HAP-1 (cell line): ENCODE results near the gene JAZF1.
"Not testable (repeated sequence)": the region's sequence is repeated elsewhere in the genome, so short reads cannot be mapped to it uniquely, and the experiment has no call there.

Experiments
- DNase-seq, 2 experiments: peaks; one replicate each; pipeline ENCODE4 v3.0.0-alpha.2; 2016 to 2020; ENCODE audit warnings: low spot score in 2 of 2
- H3K27me3 ChIP-seq: fragments of 250-450 bp; sonication (Bioruptor Pico); 2 replicates; pipeline ENCODE4 v1.5.1; 2020; ENCODE audit warnings: low read depth, mild to moderate bottlenecking, moderate library complexity
- H3K36me3 ChIP-seq: fragments of 250-450 bp; sonication (Bioruptor Pico); replicated peaks from 2 replicates; pipeline ENCODE4 v1.5.1; 2020; ENCODE audit warnings: mild to moderate bottlenecking
- H3K4me1 ChIP-seq: fragments of 250-450 bp; sonication (Bioruptor Pico); 2 replicates; pipeline ENCODE4 v1.5.1; 2020; ENCODE audit warnings: mild to moderate bottlenecking
- H3K4me3 ChIP-seq: fragments of 250-450 bp; sonication (Bioruptor Pico); 2 replicates; pipeline ENCODE4 v1.5.1; 2020; ENCODE audit warnings: mild to moderate bottlenecking, moderate library complexity
- H3K9me3 ChIP-seq: fragments of 250-450 bp; sonication (Bioruptor Pico); 2 replicates; pipeline ENCODE4 v1.5.1; 2020; ENCODE audit warnings: mild to moderate bottlenecking, moderate library complexity
- in situ Hi-C: fragments of 300-500 bp; cut with MboI; formaldehyde crosslinking; loops from 3 replicates; pipeline ENCODE4 v1.14.3; 2020; ENCODE audit warnings: low sequenced_read_pairs, inconsistent platforms, mixed read lengths

JAZF1 gene

DNA sequence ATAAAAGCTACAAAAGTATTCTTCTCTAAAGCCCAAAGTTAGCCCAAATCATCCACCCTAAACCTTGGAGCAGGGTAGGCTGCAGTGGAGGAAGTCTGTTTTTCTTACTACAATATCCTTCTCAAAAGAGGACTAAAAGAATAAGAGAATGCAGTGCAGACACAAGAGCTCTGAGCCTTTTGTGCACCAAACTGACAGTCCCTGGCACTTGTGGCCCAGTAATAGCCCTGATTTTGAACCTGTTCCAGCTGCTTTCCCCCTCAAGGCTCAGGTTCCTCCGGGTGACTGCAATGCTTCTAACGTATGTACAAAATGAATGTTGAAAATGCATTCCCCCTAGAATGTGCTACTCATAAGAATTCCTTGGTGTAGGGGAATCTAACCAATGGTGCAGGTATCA is 154.4 kb downstream of the JAZF1 start:
- no peaks in the 10 kb centered on the region for H3K36me3 ChIP-seq
- in situ Hi-C loops = no loop called here
- no peaks in the 10 kb centered on the region for H3K27me3 ChIP-seq
- H3K4me1 ChIP-seq = no peaks in the 10 kb centered on the region
- H3K4me3 ChIP-seq = no peak overlapping the region
- no peak for DNase-seq
- no peaks in the 10 kb centered on the region for H3K9me3 ChIP-seq

DNA sequence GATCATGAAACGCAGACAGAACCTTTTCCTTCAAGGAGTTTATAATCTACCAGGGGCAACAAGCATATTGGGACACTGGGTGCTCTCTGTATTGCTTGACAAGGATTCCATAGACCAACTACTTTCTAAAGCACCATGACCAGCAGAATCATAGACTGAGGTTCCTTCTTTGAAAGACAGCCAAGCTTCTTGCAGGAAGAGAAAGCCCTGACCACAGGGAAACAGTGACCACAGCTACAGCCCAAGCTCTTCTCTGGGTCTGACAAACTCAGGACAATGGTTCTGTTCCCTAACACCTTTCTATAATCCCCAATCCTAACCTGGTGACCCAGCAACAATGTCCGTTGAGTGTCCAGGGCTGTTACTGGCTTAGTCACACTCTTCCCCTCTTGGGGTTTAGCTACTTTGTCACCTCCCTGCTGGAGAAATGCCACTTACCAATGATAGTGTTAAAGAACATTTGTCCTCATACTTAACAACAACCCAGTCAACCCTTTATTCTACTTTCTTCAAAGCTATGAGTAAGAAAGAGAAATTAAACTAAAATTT is 155.7 kb downstream of the JAZF1 start:
- DNase-seq = no peak
- H3K4me3 ChIP-seq = no peak overlapping the region
- no peaks in the 10 kb centered on the region for H3K36me3 ChIP-seq
- in situ Hi-C loops = loop anchor here (25.0 kb wide), 1 partner anchor 238 kb away; no protein-coding TSS in a partner anchor
- H3K27me3 ChIP-seq = no peaks in the 10 kb centered on the region
- H3K9me3 ChIP-seq = no peaks in the 10 kb centered on the region
- H3K4me1 ChIP-seq = peaks cover 3% of the 10 kb centered on the region; the same call in 1 of the 2 replicates

DNA sequence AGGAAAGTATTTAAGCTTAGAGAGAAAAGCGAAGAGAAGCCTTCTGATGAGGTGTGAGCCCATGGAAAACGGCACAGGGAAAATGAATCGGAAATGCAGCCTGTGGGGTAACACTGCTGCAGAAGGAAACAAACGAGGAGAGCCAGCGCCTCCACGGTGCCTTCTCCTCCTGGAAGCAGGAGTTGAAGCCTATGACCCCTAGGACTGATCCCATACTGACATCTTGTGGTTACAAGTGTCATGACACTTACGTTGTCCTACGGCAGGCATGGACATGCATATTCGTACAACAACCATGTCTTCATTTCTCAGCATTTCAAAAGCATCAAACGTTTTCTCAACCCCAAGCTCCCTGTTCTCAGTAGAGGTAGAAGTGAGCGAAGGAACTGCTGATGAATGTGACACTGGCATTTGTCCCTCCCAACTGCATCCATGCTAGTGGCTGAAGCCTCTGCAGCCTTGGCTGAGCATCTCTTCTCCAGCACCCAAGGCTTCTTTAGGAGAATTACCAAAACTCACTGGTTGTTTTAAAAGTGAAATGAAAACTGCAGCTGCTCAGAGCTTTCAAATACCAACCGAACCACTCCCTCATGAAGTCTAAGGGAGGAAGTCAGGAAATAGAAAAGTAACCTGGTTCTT is 160.2 kb downstream of the JAZF1 start:
- Histone ChIP-seq H3K4me1 (peaks cover 3% of the 10 kb centered on the region; the same call in 1 of the 2 replicates), H3K27me3 (no peaks in the 10 kb centered on the region), H3K4me3 (no peak overlapping the region), H3K36me3 (no peaks in the 10 kb centered on the region), H3K9me3 (no peaks in the 10 kb centered on the region)
- DNase-seq = peak; percentile 77 to 85
- in situ Hi-C loops = loop anchor here (25.0 kb wide), 1 partner anchor 233 kb away; no protein-coding TSS in a partner anchor

- Histone ChIP-seq H3K4me3 (no peak overlapping the region), H3K27me3 (no peaks in the 10 kb centered on the region), H3K4me1 (peaks cover 3% of the 10 kb centered on the region; the same call in 1 of the 2 replicates), H3K36me3 (no peaks in the 10 kb centered on the region), H3K9me3 (0 out of 2 replicates have a peak, but pooled peaks cover 2% of the 10 kb centered on the region)
- in situ Hi-C loops = loop anchor here (5.0 to 25.0 kb wide), 2 partner anchors 232 to 822 kb away; no protein-coding TSS in a partner anchor
- no peak for DNase-seq
Observed at GRCh38 chr7:28018856-28019465, 161.6 kb downstream of the JAZF1 start.

DNA sequence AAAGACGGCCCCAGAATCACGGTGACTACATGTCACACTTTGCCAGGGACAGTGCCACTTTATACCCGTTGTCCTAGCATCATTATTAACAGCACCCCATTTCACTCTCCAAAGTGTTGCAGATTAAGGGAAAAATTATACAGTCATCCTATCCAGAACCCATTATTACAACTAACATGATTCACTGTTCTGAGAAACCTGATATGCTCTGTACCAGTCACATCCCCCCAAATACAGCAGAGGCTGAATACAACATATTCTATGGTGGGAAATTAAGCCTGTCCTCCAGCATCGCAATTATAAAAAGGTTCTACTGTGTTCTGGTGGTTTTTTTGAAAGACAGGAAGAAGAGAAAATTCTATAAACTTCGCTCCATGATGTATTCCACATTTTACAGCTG is 162.1 kb downstream of the JAZF1 start:
- H3K4me3 ChIP-seq = no peak overlapping the region
- in situ Hi-C loops = loop anchor here (5.0 to 25.0 kb wide), 2 partner anchors 231 to 821 kb away; no protein-coding TSS in a partner anchor
- no peak for DNase-seq
- H3K27me3 ChIP-seq = no peaks in the 10 kb centered on the region
- peaks cover 3% of the 10 kb centered on the region; the same call in 1 of the 2 replicates for H3K4me1 ChIP-seq
- no peaks in the 10 kb centered on the region for H3K36me3 ChIP-seq
- H3K9me3 ChIP-seq = 0 out of 2 replicates have a peak, but pooled peaks cover 2% of the 10 kb centered on the region

- Histone ChIP-seq H3K27me3 (no peaks in the 10 kb centered on the region), H3K4me1 (peaks cover 3% of the 10 kb centered on the region; the same call in 1 of the 2 replicates), H3K4me3 (no peak overlapping the region), H3K9me3 (0 out of 2 replicates have a peak, but pooled peaks cover 2% of the 10 kb centered on the region), H3K36me3 (no peaks in the 10 kb centered on the region)
- no peak for DNase-seq
- in situ Hi-C loops = loop anchor here (5.0 to 25.0 kb wide), 2 partner anchors 231 to 821 kb away; no protein-coding TSS in a partner anchor
Observed at GRCh38 chr7:28018020-28018419, 162.6 kb downstream of the JAZF1 start.

DNA sequence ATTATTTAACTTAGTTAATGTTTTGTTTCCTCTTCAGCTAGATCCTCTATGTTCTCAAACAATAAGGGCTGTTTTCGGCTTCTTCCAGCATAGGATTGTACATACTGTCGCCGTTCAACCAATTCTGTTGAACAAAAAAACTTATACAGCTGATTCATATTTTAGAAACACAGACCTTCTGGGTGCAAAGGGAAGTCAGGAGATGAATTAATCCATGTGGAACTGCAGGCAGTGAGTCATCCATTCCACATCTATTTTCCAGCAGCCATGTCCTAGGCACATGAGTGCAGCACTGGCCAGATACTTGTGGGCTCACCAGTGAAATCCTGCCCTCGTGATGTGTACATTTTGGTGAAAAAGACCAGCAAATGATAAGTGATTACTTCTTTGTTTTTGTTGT is 163.2 kb downstream of the JAZF1 start:
- H3K4me3 ChIP-seq = no peak overlapping the region
- H3K36me3 ChIP-seq = no peaks in the 10 kb centered on the region
- DNase-seq = no peak
- in situ Hi-C loops = loop anchor here (5.0 to 25.0 kb wide), 2 partner anchors 230 to 820 kb away; no protein-coding TSS in a partner anchor
- no peaks in the 10 kb centered on the region for H3K27me3 ChIP-seq
- peaks cover 3% of the 10 kb centered on the region; the same call in 1 of the 2 replicates for H3K4me1 ChIP-seq
- 0 out of 2 replicates have a peak, but pooled peaks cover 2% of the 10 kb centered on the region for H3K9me3 ChIP-seq

DNA sequence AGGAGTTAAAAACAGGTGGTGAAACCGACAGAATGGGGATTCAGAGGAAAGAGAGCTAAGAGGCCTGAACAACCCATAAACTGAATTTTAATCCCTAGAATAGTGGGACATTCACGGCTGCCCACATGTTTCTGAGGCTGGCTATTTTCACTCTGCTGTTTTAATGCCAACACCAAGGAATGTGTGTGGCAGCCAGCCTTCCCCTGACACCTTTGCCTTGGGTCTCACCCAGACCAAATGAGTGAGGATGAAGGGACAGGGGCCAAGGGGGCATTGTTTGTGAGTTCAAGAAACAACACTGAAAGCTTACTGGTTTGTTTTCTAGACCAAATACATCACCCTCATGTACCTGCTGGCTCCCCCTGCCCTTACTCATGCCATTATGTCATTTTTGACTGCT is 164.3 kb downstream of the JAZF1 start:
- Histone ChIP-seq H3K4me3 (no peak overlapping the region), H3K9me3 (0 out of 2 replicates have a peak, but pooled peaks cover 2% of the 10 kb centered on the region)
- in situ Hi-C loops = loop anchor here (5.0 to 25.0 kb wide), 2 partner anchors 229 to 819 kb away; no protein-coding TSS in a partner anchor

GRCh38 chr7:28015169-28015568 is 165.4 kb downstream of the JAZF1 start:
- Histone ChIP-seq H3K36me3 (no peaks in the 10 kb centered on the region), H3K4me3 (no peak overlapping the region), H3K27me3 (no peaks in the 10 kb centered on the region), H3K9me3 (0 out of 2 replicates have a peak, but pooled peaks cover 2% of the 10 kb centered on the region), H3K4me1 (peaks cover 2% of the 10 kb centered on the region; the same call in 1 of the 2 replicates)
- in situ Hi-C loops = loop anchor here (5.0 to 25.0 kb wide), 2 partner anchors 228 to 818 kb away; no protein-coding TSS in a partner anchor
- DNase-seq = no peak

More for the DNA sequence above, 164.3 kb downstream of the JAZF1 start:
- peaks cover 3% of the 10 kb centered on the region; the same call in 1 of the 2 replicates for H3K4me1 ChIP-seq
- H3K36me3 ChIP-seq = no peaks in the 10 kb centered on the region
- DNase-seq = no peak
- no peaks in the 10 kb centered on the region for H3K27me3 ChIP-seq

DNA sequence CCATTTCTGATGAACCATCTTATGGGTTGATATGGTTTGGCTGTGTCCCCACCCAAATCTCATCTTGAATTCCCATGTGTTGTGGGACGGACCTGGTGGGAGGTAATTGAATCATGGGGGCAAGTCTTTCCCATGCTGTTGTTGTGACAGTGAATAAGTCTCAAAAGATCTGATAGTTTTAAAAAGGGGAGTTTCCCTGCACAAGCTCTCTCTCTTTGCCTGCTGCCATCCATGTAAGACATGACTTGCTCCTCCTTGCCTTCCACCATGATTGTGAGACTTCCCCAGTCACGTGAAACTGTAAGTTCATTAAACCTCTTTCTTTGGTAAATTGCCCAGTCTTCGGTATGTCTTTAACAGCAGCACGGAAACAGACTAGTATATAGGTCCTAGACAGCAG is 166.3 kb downstream of the JAZF1 start:
- in situ Hi-C loops = loop anchor here (25.0 kb wide), 1 partner anchor 227 kb away; no protein-coding TSS in a partner anchor
- H3K36me3 ChIP-seq, DNase-seq, H3K4me3 ChIP-seq, H3K27me3 ChIP-seq, H3K9me3 ChIP-seq, H3K4me1 ChIP-seq: not testable (repeated sequence)

GRCh38 chr7:28013441-28013840 is 167.2 kb downstream of the JAZF1 start:
- no peak for DNase-seq
- in situ Hi-C loops = loop anchor here (25.0 kb wide), 1 partner anchor 226 kb away; no protein-coding TSS in a partner anchor
- Histone ChIP-seq H3K27me3 (no peaks in the 10 kb centered on the region), H3K4me3 (no peak overlapping the region), H3K4me1 (no peaks in the 10 kb centered on the region), H3K36me3 (no peaks in the 10 kb centered on the region), H3K9me3 (0 out of 2 replicates have a peak, but pooled peaks cover 2% of the 10 kb centered on the region)

DNA sequence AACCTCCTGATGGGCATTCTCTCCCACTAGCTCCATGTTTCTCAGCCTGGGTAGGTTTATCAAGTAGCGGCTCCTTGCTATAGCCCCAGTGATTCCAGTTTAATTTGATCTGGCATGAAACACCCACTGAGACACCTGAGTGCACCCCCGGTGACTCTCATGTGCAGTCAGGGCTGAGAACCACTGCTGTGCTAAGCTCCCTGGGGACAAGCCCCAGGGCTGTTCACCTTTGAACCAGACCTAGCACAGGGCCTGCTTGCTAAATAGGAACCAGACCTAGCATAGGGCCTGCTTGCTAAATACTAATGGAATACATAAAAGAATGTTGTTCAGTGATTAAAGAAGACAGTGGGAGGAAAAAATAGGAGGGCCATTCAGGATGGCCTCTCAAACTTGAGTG is 167.6 kb downstream of the JAZF1 start:
- Histone ChIP-seq H3K27me3 (no peaks in the 10 kb centered on the region), H3K9me3 (0 out of 2 replicates have a peak, but pooled peaks cover 2% of the 10 kb centered on the region), H3K4me1 (no peaks in the 10 kb centered on the region), H3K4me3 (no peak overlapping the region), H3K36me3 (no peaks in the 10 kb centered on the region)
- in situ Hi-C loops = loop anchor here (25.0 kb wide), 1 partner anchor 226 kb away; no protein-coding TSS in a partner anchor
- DNase-seq = no peak

- Histone ChIP-seq H3K4me1 (no peaks in the 10 kb centered on the region), H3K36me3 (no peaks in the 10 kb centered on the region), H3K9me3 (no peaks in the 10 kb centered on the region), H3K27me3 (no peaks in the 10 kb centered on the region), H3K4me3 (no peak overlapping the region)
- in situ Hi-C loops = loop anchor here (25.0 kb wide), 1 partner anchor 222 kb away; no protein-coding TSS in a partner anchor
- no peak for DNase-seq
Observed at GRCh38 chr7:28008911-28009310, 171.7 kb downstream of the JAZF1 start.
